GM13977 (cell line): ENCODE results near the gene SHE.

Experiments used
- DNase-seq: peaks from one replicate; pipeline ENCODE4 v3.0.0; 2012; ENCODE audit warnings: low spot score
- CTCF ChIP-seq: IDR thresholded peaks from 2 replicates; pipeline ENCODE4 v1.5.1; 2012; ENCODE audit warnings: mild to moderate bottlenecking, control low read depth; ENCODE audit not compliant: insufficient read depth; ENCODE audit errors: extremely low read depth, missing control alignments
- in situ Hi-C: fragments of 300-500 bp; cut with MboI; formaldehyde crosslinking; loops from one replicate; pipeline ENCODE4 v1.12.0; 2022; ENCODE audit warnings: low sequenced_read_pairs, low pct_unique_long_range_greater_than_20kb, mixed read lengths, inconsistent platforms; ENCODE audit not compliant: unreplicated experiment

The SHE gene

DNA sequence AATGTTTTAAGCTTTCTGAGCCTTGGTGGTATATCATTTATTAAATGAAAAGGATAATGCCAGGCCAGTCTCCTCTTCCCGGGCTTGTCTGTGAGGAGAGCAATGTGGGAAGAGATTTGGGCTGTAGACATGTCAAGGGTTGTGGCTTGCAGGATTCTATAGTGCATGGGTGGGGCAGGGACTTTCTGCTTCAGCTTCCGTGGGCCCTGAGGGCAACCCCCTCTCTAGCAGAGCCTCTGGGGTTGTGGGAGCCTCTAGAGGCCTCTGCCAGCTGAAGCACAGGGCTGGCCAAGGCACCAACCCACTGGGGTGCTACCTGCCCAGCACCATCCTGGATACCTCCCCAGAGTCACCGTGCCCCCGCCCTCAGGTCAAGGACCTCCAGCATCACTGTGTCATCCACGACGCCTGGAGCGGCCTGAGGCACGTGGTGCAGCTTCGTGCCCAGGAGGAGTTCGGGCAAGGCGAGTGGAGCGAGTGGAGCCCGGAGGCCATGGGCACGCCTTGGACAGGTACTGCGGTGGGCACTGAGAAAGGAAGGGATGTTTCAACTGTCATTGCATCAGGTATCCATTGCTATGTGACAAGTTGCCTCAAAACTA, 66.5 kb downstream of the SHE start:
- no peak for TF ChIP-seq CTCF
- DNase-seq: no peak
- in situ Hi-C loops: no loop called here

GRCh38 chr1:154434346-154435085, 67.7 kb downstream of the SHE start:
- no peak for DNase-seq
- in situ Hi-C loops: no loop called here
- no peak for TF ChIP-seq CTCF

DNA sequence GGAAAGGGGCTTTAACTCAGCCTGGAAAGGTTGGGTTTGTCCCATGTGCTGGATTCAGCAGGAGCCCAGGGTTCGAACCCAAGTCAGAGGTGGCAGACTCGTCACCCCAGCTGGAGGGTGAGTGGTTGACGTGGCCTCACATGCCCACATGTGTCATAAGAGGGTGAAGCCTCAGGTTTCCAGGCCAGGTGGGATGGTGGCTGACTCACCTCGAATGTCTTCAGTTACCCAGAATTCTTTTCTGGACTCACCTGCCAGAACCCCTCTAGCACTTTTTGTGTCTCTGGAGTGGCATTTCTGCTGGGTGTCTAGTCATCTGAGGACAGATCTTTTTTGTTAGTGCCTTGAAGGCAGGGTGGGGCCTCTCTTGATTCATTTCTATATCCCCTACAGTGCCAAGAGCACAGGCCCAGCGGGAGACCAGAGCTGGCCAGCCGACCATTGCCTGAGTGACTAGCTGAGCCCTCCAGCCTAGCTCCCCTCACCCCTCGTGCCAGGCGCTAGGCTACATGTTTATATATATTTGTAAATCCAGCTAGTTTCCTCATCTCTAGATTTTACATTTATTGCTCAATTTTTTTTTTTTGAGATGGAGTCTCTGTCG, 68.9 kb downstream of the SHE start:
- no peak for TF ChIP-seq CTCF
- in situ Hi-C loops: no loop called here
- DNase-seq: no peak

- in situ Hi-C loops: no loop called here
- TF ChIP-seq CTCF: no peak
- no peak for DNase-seq
Observed at GRCh38 chr1:154431586-154432373, 70.4 kb downstream of the SHE start.

DNA sequence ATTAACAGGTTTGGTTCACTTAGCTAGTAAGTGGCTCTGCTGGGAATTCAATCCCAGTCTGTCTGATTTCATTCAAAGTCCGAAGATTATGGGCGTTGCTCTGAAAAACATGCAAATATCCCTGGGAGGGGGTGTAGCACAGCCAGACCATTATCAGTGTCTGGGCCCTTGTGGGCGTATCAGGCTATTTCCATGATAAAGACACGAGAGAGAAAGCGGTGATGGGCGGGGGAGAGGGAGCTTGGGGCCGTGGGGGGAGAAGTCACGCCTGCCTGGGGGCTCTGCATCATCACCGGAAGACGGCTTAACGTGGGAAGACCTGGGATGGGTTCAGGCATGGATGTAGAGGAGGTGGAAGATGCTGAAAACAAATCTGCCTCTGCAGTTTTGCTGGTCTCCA, 71.3 kb downstream of the SHE start:
- in situ Hi-C loops: no loop called here
- no peak for TF ChIP-seq CTCF
- DNase-seq: no peak

- in situ Hi-C loops: no loop called here
- no peak for TF ChIP-seq CTCF
- no peak for DNase-seq
Observed at GRCh38 chr1:154429841-154430611, 72.2 kb downstream of the SHE start.
